Activated CD8-positive, alpha-beta memory T cell treated with anti-CD3 and anti-CD28 coated beads, Interleukin-2, amount 50 U/mL, for 1 hour (primary cell): ENCODE measurements around the gene LIFR.
"Not testable (repeated sequence)": the region's sequence is repeated elsewhere in the genome, so short reads cannot be mapped to it uniquely, and the experiment has no call there.

ENCODE experiments used
- DNase-seq: peaks from one replicate; pipeline ENCODE4 v3.0.0-alpha.2; 2020; ENCODE audit errors: extremely low read depth

The LIFR gene

GRCh38 chr5:38556599-38557307, at the start of gene LIFR:
Gene LIFR, minus strand, starts transcription at chr5:38556646. Its CDS starts 25,999 bp downstream, at chr5:38530647.
- no peak for DNase-seq

- DNase-seq: no peak
Observed at GRCh38 chr5:38605610-38606009, 49.2 kb upstream of the LIFR start.

- DNase-seq: no peak
Observed at GRCh38 chr5:38603691-38604090, 47.2 kb upstream of the LIFR start.

- DNase-seq: no peak
Observed at GRCh38 chr5:38602641-38603040, 46.2 kb upstream of the LIFR start.

- no peak for DNase-seq
Observed at GRCh38 chr5:38601863-38602298, 45.4 kb upstream of the LIFR start.

DNA sequence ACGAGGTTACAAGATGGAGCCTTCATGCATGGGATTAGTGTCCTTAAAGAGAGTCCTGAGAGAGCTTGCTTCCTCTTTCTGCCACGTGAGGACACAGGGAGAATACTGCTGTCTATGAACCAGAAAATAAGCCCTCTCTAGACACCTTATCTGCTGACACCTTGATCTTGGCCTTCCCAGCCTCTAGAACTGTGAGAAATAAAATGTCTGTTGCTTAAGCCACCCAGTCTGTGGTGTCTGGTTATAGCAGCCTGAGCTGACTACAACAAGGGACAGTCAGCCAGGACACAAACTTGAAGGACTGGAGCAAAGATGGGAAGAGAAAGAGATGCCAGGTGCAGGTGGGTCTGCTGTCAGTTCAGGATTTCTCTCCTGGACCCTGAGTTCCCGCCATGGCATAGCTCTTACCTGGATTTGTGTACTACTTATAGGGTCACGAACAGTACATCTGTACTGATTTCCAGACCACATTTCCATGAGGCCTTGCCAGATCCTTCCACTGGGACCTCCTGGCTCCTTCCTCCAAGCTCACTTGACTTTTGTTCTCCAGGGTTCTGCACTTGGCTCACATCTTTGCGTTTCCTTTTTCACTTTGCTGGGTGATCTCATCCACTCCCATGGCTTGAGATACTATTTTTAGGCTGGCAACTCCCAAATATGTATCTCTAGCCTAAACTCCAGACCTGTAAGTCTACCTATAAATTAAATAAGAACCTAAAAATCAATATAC, 44.9 kb upstream of the LIFR start:
- DNase-seq: no peak

DNA sequence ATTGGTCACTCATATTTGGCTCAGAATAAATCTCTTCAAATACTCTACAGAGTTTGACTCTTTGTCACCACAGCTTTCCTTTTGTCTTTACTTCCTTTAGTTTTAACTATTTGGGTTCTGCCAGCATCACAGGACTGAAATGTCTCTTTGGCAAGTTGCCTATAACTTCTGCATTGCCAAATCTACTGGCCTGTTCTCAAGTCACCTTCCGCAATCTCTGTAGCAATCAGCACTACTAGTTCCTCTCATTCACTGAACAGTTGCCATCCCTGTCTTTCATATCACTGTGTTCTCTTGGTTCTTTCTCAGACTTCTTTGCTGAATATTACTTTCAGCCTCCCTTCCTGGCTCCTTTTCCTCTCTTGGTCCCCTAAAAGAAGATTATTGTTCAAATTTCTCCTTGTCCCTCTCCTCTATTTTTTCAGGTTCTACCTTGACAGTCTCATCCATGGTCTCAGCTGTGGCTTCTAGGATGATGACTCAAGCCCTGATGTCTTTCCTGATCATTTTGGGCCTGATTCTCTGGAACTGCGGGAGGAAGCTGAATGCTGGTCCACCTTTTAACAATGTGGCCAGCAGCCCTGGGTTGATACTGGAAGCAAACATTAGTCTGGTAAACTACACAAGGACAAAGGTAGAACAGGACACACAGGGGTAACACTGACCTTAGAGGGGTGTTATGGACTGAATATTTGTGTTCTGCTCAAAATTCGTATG, 44.0 kb upstream of the LIFR start:
- no peak for DNase-seq

DNA sequence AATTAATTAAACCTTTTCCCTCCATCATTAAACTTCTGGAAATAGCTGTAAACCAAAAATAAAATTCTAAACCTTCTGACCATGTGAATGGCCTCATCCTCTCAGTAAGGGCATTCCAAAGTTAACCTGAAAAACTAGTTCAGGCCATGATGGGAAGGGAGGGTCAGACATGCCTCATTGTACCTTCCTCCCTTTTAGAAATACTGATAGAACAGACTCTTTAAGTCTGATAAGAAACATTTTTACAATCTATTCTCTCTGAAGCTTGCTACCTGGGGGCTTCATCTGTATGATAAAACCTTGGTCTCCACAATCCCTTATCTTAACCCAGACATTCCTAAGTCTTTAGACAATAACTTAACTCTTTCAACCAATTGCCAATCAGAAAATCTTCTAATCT, 43.3 kb upstream of the LIFR start:
- not testable (repeated sequence) for DNase-seq

DNA sequence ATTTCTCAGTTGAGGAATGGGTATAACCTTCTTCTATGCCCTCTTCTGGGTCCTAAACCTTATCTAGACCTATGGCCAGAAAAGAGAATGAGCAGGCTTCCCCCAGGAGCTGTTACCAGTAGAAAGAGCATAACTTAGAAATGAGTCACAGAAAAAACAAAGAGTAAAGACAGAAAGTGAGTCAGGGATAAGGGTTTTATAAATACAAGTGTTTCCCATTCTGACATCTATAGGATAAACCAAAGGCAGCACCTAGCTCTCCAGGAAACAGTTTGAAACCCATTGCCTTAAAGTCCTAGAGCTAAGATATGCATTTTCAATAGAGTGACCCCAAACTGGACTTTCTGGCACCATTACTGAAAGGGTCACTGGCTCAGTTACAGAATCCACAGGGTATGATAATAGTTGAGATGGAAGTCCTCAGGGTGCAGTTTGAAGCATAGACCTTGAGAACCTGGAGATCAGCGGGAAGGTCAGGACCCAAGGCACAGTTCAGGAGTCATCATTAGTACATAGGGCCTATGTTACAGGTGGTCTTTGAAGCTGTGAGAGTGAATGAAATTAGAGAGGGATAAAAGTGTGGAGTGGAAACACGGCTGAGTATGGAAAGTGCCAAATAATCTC, 42.7 kb upstream of the LIFR start:
- no peak for DNase-seq

DNA sequence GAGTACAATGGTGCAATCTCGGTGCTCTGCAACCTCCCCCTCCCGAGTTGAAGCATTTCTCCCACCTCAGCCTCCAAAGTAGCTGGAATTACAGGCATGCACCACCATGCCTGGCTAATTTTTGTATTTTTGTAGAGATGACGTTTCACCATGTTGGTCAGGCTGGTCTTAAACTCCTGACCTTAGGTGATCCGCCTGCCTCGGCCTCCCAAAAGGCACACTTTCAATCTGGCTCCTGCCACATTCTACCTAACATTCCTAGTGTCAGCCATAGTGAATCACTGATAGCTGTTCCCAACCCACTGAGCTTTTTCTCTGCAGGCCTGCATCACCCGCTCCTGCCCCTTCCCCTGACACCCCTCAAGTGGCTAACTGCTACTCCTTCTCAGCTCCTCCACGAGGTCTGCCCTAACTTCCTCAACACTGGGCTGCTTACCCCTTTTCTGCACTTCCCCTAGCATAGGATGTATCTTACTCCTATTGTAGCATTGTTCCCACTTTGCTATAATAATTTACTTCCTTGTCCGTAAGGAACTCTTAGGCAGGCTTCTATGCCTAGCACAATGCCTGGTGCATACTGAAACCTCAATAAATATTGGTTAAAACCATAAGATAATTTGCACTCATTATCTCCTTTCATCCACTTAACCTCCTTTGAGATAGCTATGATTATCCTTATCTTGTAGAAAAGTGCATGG, 42.0 kb upstream of the LIFR start:
- no peak for DNase-seq

GRCh38 chr5:38596981-38597380, 40.5 kb upstream of the LIFR start:
- no peak for DNase-seq

- DNase-seq: no peak
Observed at GRCh38 chr5:38595132-38595745, 38.8 kb upstream of the LIFR start.

DNA sequence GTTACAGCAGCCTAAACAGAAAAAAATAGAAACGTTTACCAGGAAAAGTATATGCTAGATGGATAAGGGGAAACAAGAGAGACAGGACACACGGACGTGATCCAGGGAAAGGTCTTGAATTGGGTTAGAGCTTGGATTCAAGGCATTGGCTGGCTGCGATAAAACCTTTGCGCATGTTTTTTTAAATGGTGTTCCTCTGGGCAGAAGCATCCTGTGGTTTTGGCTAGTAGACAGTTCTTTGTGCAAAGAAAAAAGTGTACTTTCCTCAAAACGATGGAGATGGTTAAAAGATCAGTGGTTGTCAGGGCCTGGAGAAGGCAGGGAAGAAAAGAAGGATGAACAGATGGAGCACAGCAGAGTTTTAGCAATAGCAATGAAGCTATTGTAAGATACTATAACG, 37.5 kb upstream of the LIFR start:
- no peak for DNase-seq

DNA sequence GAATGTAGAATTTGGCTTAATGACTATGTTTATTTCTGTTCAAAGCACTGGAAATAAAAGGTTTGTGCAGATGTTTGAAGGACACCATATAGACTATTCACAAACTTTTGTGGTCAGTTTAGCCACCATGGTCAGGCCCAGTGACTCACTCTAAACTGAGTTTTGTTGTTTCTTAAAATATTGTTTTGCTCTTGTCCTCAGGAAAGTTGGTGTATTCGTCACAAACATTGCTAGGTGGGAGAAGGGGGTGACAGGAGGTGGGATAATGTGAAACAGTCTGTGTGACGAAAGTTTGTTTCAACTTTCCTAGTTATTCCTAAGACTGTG, 35.0 kb upstream of the LIFR start:
- no peak for DNase-seq

DNA sequence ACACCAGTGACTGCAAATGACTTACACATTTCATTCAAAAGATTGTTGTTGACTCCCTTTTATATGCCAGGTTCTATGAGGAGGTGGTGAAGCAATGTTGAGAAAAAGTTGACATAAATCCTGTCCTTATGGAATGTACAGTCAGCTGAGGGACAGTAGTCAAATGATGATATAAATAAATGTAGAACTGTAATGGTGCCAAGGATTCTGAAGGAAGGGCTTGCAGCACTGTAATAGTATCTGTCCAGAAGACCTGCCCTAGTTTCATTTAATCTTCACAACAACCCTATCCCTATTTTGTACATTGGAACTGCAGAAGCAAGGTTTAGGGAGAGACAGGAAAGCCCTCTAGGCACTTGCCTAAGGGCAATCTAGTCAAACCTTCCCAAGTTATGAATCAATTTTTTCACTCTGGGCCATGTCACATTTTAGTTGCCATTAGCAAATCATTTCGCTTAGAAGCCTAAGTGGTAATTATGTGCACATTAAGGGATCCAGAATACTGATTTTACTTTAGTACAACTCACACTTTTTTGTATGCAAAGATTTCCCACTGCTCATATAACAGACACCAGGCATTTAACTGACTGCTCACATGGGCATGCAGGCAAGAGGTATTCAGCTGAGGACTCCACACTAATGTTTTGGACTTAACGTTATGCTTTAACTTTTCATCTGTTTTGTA, 34.5 kb upstream of the LIFR start:
- no peak for DNase-seq

DNA sequence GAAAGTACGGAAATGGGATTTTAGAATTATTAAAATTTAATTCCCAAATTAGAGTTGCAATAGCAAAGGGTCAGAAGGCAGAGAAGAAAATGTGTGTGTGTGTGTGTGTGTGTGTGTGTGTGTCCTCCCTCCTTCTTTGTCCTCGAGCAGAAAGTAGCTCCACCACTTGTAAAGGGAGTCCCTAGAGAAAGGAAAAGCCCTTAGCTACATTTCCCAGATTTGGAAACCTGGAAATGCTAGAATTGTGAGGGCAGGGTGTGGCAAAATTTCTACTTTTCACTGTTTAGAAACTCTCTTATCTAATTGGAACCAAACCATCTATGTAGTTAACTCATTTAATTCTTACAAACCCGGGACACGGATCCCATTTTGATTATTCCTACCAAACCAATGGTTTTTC, 33.2 kb upstream of the LIFR start:
- DNase-seq: no peak

GRCh38 chr5:38585816-38586215, 29.4 kb upstream of the LIFR start:
- no peak for DNase-seq

DNA sequence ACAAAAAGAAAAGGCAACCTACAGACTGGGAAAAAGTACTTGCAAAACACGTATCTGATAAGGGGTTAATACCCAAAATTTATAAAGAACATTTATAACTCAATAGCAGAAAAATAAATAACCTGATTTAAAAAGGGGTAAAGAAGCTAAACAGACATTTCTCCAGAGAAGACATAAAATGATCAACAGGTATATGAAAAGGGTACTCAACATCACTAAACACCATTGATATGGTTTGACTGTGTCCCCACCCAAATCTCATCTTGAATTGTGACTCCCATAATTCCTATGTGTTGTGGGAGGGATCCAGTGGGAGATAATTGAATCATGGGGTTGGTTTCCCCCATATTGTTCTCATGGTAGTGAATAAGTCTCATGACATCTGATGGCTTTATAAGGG, 27.1 kb upstream of the LIFR start:
- DNase-seq: no peak

GRCh38 chr5:38582975-38583319, 26.5 kb upstream of the LIFR start:
- no peak for DNase-seq

DNA sequence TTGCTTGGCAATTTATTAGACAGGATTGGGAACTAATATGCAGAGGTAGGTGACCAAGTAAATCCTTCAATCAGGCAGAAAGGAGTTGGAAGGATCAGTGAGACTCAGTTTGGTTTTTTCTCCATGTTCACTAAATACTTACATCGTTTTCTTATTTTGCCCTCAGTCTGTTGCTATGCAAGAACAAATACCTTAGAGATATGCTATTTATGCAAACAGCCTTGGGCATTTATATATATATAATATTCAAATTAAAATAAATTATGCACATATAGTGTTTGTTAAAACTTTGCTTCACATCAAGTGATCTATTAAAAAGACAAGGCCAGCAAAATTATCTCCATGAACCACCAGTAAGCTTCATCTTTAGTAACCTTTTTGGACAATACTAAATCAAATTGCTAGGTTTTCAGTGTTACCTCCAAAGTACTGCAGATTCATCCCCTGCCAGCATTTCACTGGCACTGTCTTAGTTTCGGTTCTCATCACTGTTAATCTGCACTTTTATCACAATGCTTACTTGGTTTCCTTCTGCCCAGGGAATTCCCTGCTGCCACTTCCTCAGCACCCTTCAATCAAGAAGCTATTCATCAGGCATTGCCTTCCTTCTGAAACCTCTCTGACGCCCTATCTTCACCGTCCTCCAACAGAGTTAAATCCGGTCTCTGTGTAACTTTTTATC, 26.0 kb upstream of the LIFR start:
- DNase-seq: no peak
